A549 (cell line): ENCODE data around the gene TMEM135. TPM values are rescaled to one million over a fixed set of nuclear protein-coding genes. Genes with fewer than 3 reads are reported as not detected.
A peak's percentile ranks its signal among the peaks of the same experiment; 100 is the strongest.

Experiments
- ATAC-seq, 2 experiments: fragments of 200-7000 bp in 1 of 2; fragments of >200 bp in 1 of 2; cut with Nextera tagmentation in 1 of 2; cut with Tn5 transposase in 1 of 2; 3 replicates each; pipeline versions ENCODE4 v1.8.0 to v1.9.1; 2018 to 2020; ENCODE audit warnings: mild to moderate bottlenecking in 1 of 2, moderate library complexity in 1 of 2
- CTCF ChIA-PET: fragments of 300-600 bp; sonication (Branson Sonifier 250); formaldehyde crosslinking; extraction: SDS; loops from one replicate; lab custom pipeline; 2021; ENCODE audit warnings: antibody characterized with exemption, inconsistent platforms; lab: Yijun Ruan, JAX
- POLR2A ChIA-PET: fragments of 350-600 bp; formaldehyde crosslinking; extraction: SDS; loops from one replicate; lab custom pipeline; 2021; ENCODE audit warnings: antibody characterized with exemption, inconsistent platforms; lab: Yijun Ruan, JAX
- DNase-seq, 2 experiments: peaks; one replicate each; pipeline versions ENCODE4 v3.0.0 to v3.0.0-alpha.2; 2011 to 2016; ENCODE audit warnings: low read depth in 1 of 2, low spot score in 1 of 2
- FAIRE-seq: peaks from 2 replicates; lab custom pipeline; 2011; peaks lifted over from hg19 to GRCh38; lab: Jason Lieb, UNC
- H3K27ac ChIP-seq, 2 experiments: fragments of >200 bp; sonication (Bioruptor Twin); formaldehyde crosslinking; 3 replicates each; pipeline ENCODE4 v1.5.1; 2016 to 2017
- H3K4me1 ChIP-seq: fragments of >200 bp; sonication (Bioruptor Twin); formaldehyde crosslinking; 3 replicates; pipeline ENCODE4 v1.6.1; 2016
- H3K4me2 ChIP-seq: fragments of >200 bp; sonication (Bioruptor Twin); formaldehyde crosslinking; 3 replicates; pipeline ENCODE4 v1.6.1; 2016
- H3K4me3 ChIP-seq: fragments of >200 bp; sonication (Bioruptor Twin); formaldehyde crosslinking; 3 replicates; pipeline ENCODE4 v1.5.1; 2016
- H3K9me3 ChIP-seq: fragments of >200 bp; sonication (Bioruptor Twin); formaldehyde crosslinking; 3 replicates; pipeline ENCODE4 v1.6.1; 2016
- CBX8 ChIP-seq: fragments of 200-600 bp; sonication (generic); IDR thresholded peaks from 2 replicates; pipeline ENCODE4 v1.6.1; 2016
- CEBPB ChIP-seq, 2 experiments: fragments of >200 bp in 1 of 2; sonication (Bioruptor Twin) in 1 of 2; formaldehyde crosslinking in 1 of 2; IDR thresholded peaks; 2 replicates each; pipeline ENCODE4 v1.6.1; 2012 to 2016
- EHF ChIP-seq: fragments of 250-450 bp; sonication (Bioruptor Pico); IDR thresholded peaks from 2 replicates; pipeline ENCODE4 v1.5.0; 2020; ENCODE audit warnings: mild to moderate bottlenecking
- EHMT2 ChIP-seq: fragments of 200-600 bp; sonication (generic); IDR thresholded peaks from 2 replicates; pipeline ENCODE4 v1.6.1; 2016; ENCODE audit warnings: antibody characterized with exemption, low read depth, mild to moderate bottlenecking, moderate library complexity
- EP300 ChIP-seq, 2 experiments: fragments of >200 bp; sonication (Bioruptor Twin); formaldehyde crosslinking; IDR thresholded peaks; 2 replicates in 1 of 2; 3 replicates in 1 of 2; pipeline ENCODE4 v1.6.1; 2016 to 2017
- ESRRA ChIP-seq: fragments of 150-350 bp; IDR thresholded peaks from 2 replicates; pipeline ENCODE4 v1.6.1; 2014; ENCODE audit warnings: mild to moderate bottlenecking, low read length, borderline replicate concordance
- FOSB ChIP-seq: fragments of 250-450 bp; sonication (Bioruptor Pico); IDR thresholded peaks from 2 replicates; pipeline ENCODE4 v1.5.0; 2020; ENCODE audit warnings: mild to moderate bottlenecking, moderate library complexity
- FOXS1 ChIP-seq: fragments of 250-450 bp; sonication (Bioruptor Pico); IDR thresholded peaks from 2 replicates; pipeline ENCODE4 v1.5.0; 2020; ENCODE audit warnings: mild to moderate bottlenecking, moderate library complexity
- HEYL ChIP-seq: fragments of 250-450 bp; sonication (Bioruptor Pico); IDR thresholded peaks from 2 replicates; pipeline ENCODE4 v1.8.0; 2021; ENCODE audit warnings: mild to moderate bottlenecking, moderate library complexity
- HOXB5 ChIP-seq: fragments of 250-450 bp; sonication (Bioruptor Pico); IDR thresholded peaks from 2 replicates; pipeline ENCODE4 v1.5.0; 2020; ENCODE audit warnings: mild to moderate bottlenecking, moderate library complexity
- JUN ChIP-seq, 2 experiments: fragments of >200 bp; sonication (Bioruptor Twin); formaldehyde crosslinking; IDR thresholded peaks; 2 replicates in 1 of 2; 3 replicates in 1 of 2; pipeline ENCODE4 v1.6.1; 2016 to 2017
- JUNB ChIP-seq: fragments of >200 bp; sonication (Bioruptor Twin); formaldehyde crosslinking; IDR thresholded peaks from 2 replicates; pipeline ENCODE4 v1.6.1; 2016
- KDM1A ChIP-seq: fragments of 200-600 bp; sonication (generic); IDR thresholded peaks from 2 replicates; pipeline ENCODE4 v1.6.1; 2016; ENCODE audit warnings: low read depth, mild to moderate bottlenecking
- KDM5A ChIP-seq: fragments of 200-600 bp; sonication (generic); IDR thresholded peaks from 2 replicates; pipeline ENCODE4 v1.6.1; 2016; ENCODE audit warnings: antibody characterized with exemption, mild to moderate bottlenecking
- NPAS2 ChIP-seq: fragments of 250-450 bp; sonication (Bioruptor Pico); IDR thresholded peaks from 2 replicates; pipeline ENCODE4 v1.8.0; 2022; ENCODE audit warnings: mild to moderate bottlenecking, moderate library complexity, borderline replicate concordance
- RAD21 ChIP-seq, 2 experiments: fragments of >200 bp in 1 of 2; sonication (Bioruptor Twin) in 1 of 2; formaldehyde crosslinking in 1 of 2; IDR thresholded peaks in 1 of 2; conservative IDR thresholded peaks in 1 of 2; 2 replicates in 1 of 2; 3 replicates in 1 of 2; pipeline ENCODE4 v1.6.1; 2012 to 2018; ENCODE audit warnings: inconsistent platforms in 1 of 2
- RCOR1 ChIP-seq: fragments of 150-350 bp; IDR thresholded peaks from 2 replicates; pipeline ENCODE4 v1.6.1; 2014; ENCODE audit warnings: antibody characterized with exemption, low read length, low read depth
- RFX5 ChIP-seq: fragments of 450-650 bp; IDR thresholded peaks from 2 replicates; pipeline ENCODE4 v1.7.1; 2014; ENCODE audit warnings: antibody characterized with exemption, mild to moderate bottlenecking, moderate library complexity
- SMC3 ChIP-seq: fragments of >200 bp; sonication (Bioruptor Twin); formaldehyde crosslinking; IDR thresholded peaks from 3 replicates; pipeline ENCODE4 v1.6.1; 2018; ENCODE audit warnings: inconsistent platforms
- SREBF2 ChIP-seq: fragments of 450-650 bp; IDR thresholded peaks from 2 replicates; pipeline ENCODE4 v1.6.1; 2014; ENCODE audit warnings: mild to moderate bottlenecking, moderate library complexity
- TFCP2L1 ChIP-seq: fragments of 250-450 bp; sonication (Bioruptor Pico); IDR thresholded peaks from 2 replicates; pipeline ENCODE4 v1.5.0; 2021; ENCODE audit warnings: mild to moderate bottlenecking
- ZSCAN20 ChIP-seq: fragments of 250-450 bp; sonication (Bioruptor Pico); IDR thresholded peaks from 2 replicates; pipeline ENCODE4 v1.8.0; 2022; ENCODE audit warnings: mild to moderate bottlenecking, moderate library complexity
- WGBS: methylation state at CpG from one replicate; pipeline ENCODE4 v1.1.6; 2017; ENCODE audit errors: missing lambda C conversion rate; 5-methylcytosine and 5-hydroxymethylcytosine counted together
- polyA plus RNA-seq, 4 experiments: library from polyadenylated mRNA; depleted of rRNA in 3 of 4; stranded (reverse); fragments of >200 nt; fragmentation: RNase III in 1 of 4; extraction: RNeasy Plus Mini Kit Qiagen cat#74134 plus additional on column Dnase treatment in 1 of 4; gene quantifications; 2 replicates in 3 of 4; 3 replicates in 1 of 4; pipeline ENCODE4 v1.2.3, GENCODE V29; 2011 to 2017
- TF ChIP-seq, protein P1 (sequence below): fragments of 250-450 bp; sonication (Bioruptor Pico); IDR thresholded peaks from 2 replicates; pipeline ENCODE4 v1.5.0; 2021; ENCODE audit warnings: mild to moderate bottlenecking, moderate library complexity, borderline replicate concordance
- TF ChIP-seq, protein P2 (sequence below): IDR thresholded peaks from 2 replicates; pipeline ENCODE4 v1.6.1; 2012
- TF ChIP-seq, protein P3 (sequence below): fragments of >200 bp; sonication (Bioruptor Twin); formaldehyde crosslinking; IDR thresholded peaks from 3 replicates; pipeline ENCODE4 v1.5.1; 2016
- TF ChIP-seq, protein P4 (sequence below): IDR thresholded peaks from 2 replicates; pipeline ENCODE4 v1.6.1; 2012
- TF ChIP-seq, protein P5 (sequence below): fragments of 450-650 bp; IDR thresholded peaks from 2 replicates; pipeline ENCODE4 v1.6.1; 2014; ENCODE audit warnings: antibody characterized with exemption
- TF ChIP-seq, protein P6 (sequence below): fragments of >200 bp; sonication (Bioruptor Twin); formaldehyde crosslinking; IDR thresholded peaks from 3 replicates; pipeline ENCODE4 v1.6.1; 2016

Gene TMEM135
- polyA plus RNA-seq, 2 of the 4 experiments (the other 2 are of a cell fraction): 18.4 to 18.5 TPM

DNA sequence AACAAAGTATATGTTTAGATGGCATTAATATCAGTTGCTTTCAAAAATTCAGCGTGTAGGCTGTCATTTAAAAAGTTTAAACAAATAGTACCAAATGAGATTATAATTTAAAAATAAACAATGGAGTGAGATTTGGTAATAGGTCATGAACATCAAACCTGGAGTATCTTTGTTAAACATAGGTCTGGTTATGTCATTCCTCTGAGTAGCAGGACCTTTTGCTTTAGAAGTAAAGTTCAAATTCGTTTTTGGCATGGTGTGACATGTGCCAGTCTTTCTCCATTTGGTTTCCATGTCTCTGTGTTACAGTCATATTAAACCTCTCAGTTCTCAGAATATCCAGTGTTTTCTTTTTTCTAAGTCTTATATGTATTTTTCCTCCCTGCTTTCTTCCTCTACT is 242.4 kb downstream of the TMEM135 start:
- H3K4me2 ChIP-seq: no peak overlapping the region
- H3K4me3 ChIP-seq: no peak overlapping the region
- FAIRE-seq: no peak
- DNase-seq: no peak
- no peak for ATAC-seq
- ChIA-PET POLR2A (no interaction called here), CTCF (no interaction called here)
- TF ChIP-seq, protein P1, sequence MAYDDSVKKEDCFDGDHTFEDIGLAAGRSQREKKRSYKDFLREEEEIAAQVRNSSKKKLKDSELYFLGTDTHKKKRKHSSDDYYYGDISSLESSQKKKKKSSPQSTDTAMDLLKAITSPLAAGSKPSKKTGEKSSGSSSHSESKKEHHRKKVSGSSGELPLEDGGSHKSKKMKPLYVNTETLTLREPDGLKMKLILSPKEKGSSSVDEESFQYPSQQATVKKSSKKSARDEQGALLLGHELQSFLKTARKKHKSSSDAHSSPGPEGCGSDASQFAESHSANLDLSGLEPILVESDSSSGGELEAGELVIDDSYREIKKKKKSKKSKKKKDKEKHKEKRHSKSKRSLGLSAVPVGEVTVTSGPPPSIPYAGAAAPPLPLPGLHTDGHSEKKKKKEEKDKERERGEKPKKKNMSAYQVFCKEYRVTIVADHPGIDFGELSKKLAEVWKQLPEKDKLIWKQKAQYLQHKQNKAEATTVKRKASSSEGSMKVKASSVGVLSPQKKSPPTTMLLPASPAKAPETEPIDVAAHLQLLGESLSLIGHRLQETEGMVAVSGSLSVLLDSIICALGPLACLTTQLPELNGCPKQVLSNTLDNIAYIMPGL (CRISPR knock-in tag): no peak
- TF ChIP-seq CBX8 (no peak), JUN (IDR thresholded peaks at IDR 0.05) (no peak), ZSCAN20 (no peak), RFX5 (no peak), JUNB (no peak), EP300 (IDR thresholded peaks at IDR 0.05) (no peak), HOXB5 (CRISPR knock-in tag) (no peak), KDM1A (no peak), EHMT2 (no peak), RCOR1 (no peak)
- H3K4me1 ChIP-seq: peaks cover 8% of the 10 kb centered on the region; the same call in 2 of the 3 replicates
- 15% methylated on average over 2 of the region's 2 CpGs for WGBS
- H3K27ac ChIP-seq: no peak overlapping the region
- H3K9me3 ChIP-seq: no peaks in the 10 kb centered on the region

DNA sequence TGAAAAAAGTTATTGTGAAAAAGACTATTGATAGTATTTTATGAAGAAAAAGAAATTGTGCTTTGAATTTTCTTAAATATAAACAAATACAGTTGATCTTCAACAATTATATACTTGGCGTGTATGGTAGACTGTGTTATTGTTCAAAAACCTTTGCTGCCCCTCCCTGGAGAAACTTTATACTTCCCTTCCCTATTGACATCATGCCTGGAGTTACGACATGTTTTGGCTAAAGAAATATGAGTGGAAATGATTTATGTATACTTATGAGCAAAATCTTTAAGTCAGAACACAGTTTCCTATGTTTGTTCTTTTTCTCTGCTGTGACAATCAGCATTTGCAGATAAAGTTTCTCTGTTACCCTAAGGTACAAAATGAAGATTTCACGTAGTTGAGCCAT is 243.8 kb downstream of the TMEM135 start:
- FAIRE-seq (no peak), DNase-seq (peak in 1 of 2 experiments; percentile 28), ATAC-seq (peak in 1 of 2 experiments; percentile 64; a peak in 2 of 6 replicates)
- ChIA-PET POLR2A (no interaction called here), CTCF (interaction anchor here (0.7 to 2.4 kb wide), 5 partner anchors 20 to 412 kb away, joined by 3 to 10 read pairs (median 4); no protein-coding TSS in a partner anchor)
- TF ChIP-seq EP300 (IDR thresholded peaks at IDR 0.05) (no peak), SMC3 (peak; percentile 34; the same call in 1 of the 3 replicates), KDM5A (no peak), CEBPB (IDR thresholded peaks at IDR 0.05) (peak in 1 of 2 experiments; percentile 22; a peak in 1 of 4 replicates), RAD21 (conservative IDR thresholded peaks at IDR 0.05 in 1 of 2, IDR thresholded peaks at IDR 0.05 in 1 of 2) (peak; percentile 39 to 44)
- TF ChIP-seq, protein P2, sequence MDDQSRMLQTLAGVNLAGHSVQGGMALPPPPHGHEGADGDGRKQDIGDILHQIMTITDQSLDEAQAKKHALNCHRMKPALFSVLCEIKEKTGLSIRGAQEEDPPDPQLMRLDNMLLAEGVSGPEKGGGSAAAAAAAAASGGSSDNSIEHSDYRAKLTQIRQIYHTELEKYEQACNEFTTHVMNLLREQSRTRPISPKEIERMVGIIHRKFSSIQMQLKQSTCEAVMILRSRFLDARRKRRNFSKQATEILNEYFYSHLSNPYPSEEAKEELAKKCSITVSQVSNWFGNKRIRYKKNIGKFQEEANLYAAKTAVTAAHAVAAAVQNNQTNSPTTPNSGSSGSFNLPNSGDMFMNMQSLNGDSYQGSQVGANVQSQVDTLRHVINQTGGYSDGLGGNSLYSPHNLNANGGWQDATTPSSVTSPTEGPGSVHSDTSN: no peak
- TF ChIP-seq, protein P3, sequence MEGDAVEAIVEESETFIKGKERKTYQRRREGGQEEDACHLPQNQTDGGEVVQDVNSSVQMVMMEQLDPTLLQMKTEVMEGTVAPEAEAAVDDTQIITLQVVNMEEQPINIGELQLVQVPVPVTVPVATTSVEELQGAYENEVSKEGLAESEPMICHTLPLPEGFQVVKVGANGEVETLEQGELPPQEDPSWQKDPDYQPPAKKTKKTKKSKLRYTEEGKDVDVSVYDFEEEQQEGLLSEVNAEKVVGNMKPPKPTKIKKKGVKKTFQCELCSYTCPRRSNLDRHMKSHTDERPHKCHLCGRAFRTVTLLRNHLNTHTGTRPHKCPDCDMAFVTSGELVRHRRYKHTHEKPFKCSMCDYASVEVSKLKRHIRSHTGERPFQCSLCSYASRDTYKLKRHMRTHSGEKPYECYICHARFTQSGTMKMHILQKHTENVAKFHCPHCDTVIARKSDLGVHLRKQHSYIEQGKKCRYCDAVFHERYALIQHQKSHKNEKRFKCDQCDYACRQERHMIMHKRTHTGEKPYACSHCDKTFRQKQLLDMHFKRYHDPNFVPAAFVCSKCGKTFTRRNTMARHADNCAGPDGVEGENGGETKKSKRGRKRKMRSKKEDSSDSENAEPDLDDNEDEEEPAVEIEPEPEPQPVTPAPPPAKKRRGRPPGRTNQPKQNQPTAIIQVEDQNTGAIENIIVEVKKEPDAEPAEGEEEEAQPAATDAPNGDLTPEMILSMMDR: peak; percentile 31
- TF ChIP-seq, protein P4, sequence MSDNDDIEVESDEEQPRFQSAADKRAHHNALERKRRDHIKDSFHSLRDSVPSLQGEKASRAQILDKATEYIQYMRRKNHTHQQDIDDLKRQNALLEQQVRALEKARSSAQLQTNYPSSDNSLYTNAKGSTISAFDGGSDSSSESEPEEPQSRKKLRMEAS: no peak
- H3K9me3 ChIP-seq: no peaks in the 10 kb centered on the region
- peaks cover 8% of the 10 kb centered on the region; the same call in 2 of the 3 replicates for H3K4me1 ChIP-seq
- no peak overlapping the region for H3K4me3 ChIP-seq
- no peak overlapping the region for H3K27ac ChIP-seq
- no peak overlapping the region for H3K4me2 ChIP-seq
- 77% methylated on average over 3 of the region's 3 CpGs for WGBS

DNA sequence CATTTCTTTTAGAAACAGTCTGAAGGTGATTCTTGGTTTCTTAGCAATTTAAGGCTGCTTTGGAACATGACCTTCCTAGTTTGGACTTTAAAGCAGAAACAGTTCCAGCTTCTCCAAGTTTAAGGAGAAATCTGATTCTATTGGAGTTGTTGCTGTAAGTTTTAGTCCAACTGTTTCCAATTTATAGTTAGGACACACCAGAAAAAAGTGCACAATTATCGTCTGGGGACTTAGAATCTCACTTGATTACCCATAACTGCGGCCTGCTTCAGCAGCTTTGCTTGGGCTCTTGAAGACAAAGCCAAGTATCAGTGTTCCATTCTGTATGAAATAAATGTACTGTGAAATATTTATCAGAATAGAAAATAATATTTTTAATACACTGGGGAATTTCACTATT is 246.6 kb downstream of the TMEM135 start:
- peaks cover 8% of the 10 kb centered on the region; the same call in 2 of the 3 replicates for H3K4me1 ChIP-seq
- H3K27ac ChIP-seq: no peak overlapping the region
- no peak for ATAC-seq
- TF ChIP-seq SREBF2 (no peak), EP300 (IDR thresholded peaks at IDR 0.05) (no peak), FOSB (no peak), EHMT2 (no peak), TFCP2L1 (CRISPR knock-in tag) (no peak), SMC3 (no peak), NPAS2 (CRISPR knock-in tag) (no peak), JUN (IDR thresholded peaks at IDR 0.05) (no peak), ESRRA (no peak), KDM5A (no peak), JUNB (no peak), EHF (no peak), HEYL (no peak), FOXS1 (no peak)
- TF ChIP-seq, protein P5, sequence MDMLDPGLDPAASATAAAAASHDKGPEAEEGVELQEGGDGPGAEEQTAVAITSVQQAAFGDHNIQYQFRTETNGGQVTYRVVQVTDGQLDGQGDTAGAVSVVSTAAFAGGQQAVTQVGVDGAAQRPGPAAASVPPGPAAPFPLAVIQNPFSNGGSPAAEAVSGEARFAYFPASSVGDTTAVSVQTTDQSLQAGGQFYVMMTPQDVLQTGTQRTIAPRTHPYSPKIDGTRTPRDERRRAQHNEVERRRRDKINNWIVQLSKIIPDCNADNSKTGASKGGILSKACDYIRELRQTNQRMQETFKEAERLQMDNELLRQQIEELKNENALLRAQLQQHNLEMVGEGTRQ: no peak
- TF ChIP-seq, protein P6, sequence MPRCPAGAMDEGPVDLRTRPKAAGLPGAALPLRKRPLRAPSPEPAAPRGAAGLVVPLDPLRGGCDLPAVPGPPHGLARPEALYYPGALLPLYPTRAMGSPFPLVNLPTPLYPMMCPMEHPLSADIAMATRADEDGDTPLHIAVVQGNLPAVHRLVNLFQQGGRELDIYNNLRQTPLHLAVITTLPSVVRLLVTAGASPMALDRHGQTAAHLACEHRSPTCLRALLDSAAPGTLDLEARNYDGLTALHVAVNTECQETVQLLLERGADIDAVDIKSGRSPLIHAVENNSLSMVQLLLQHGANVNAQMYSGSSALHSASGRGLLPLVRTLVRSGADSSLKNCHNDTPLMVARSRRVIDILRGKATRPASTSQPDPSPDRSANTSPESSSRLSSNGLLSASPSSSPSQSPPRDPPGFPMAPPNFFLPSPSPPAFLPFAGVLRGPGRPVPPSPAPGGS: no peak
- H3K9me3 ChIP-seq: no peaks in the 10 kb centered on the region
- H3K4me3 ChIP-seq: no peak overlapping the region
- ChIA-PET CTCF (no interaction called here), POLR2A (no interaction called here)
- WGBS: 74% methylated on average over 2 of the region's 2 CpGs
- no peak for FAIRE-seq
- no peak overlapping the region for H3K4me2 ChIP-seq
- DNase-seq: no peak
